ENCODE data around the gene SLC16A10.

- TF ChIP-seq CTCF (conservative IDR thresholded peaks at IDR 0.05; ENCODE audit: low read depth, low read length) (no peak), CEBPB (IDR thresholded peaks at IDR 0.05; ENCODE audit: low read depth, low read length) (peak; percentile 64), POLR2A (IDR thresholded peaks at IDR 0.05; ENCODE audit: low read depth, low read length) (no peak), RFX5 (IDR thresholded peaks at IDR 0.05; ENCODE audit: low read depth, low read length) (no peak), MAFK (IDR thresholded peaks at IDR 0.05; ENCODE audit: low read depth, low read length) (no peak), RAD21 (IDR thresholded peaks at IDR 0.05; ENCODE audit: low read length) (no peak), SMC3 (IDR thresholded peaks at IDR 0.05; ENCODE audit: low read depth, low read length) (no peak)
These were observed 150.5 kb downstream of the SLC16A10 start for GRCh38 chr6:111237852-111238251.
